Measurements from ENCODE around the gene GADD45B.

Gene GADD45B
- 77.1 to 87.8 reads per million in 2 experiments for total RNA-seq

GRCh38 chr19:2475702-2476450 lies at the start of gene GADD45B:
GADD45B (plus strand) TSS chr19:2476127; CDS start chr19:2476359, 232 bp downstream.
- DNase-seq (ENCODE audit: low read depth): peak; percentile 96

- no peak for DNase-seq (ENCODE audit: low read depth)
These were observed 49.1 kb upstream of the GADD45B start for GRCh38 chr19:2426611-2427428.

- DNase-seq (ENCODE audit: low read depth): peak; percentile 94
These were observed 48.3 kb upstream of the GADD45B start, which contains the start of gene TIMM13 for GRCh38 chr19:2427429-2428320. TIMM13 (minus strand) TSS chr19:2427586; CDS start chr19:2427533, 53 bp downstream.

- no peak for DNase-seq (ENCODE audit: low read depth)
These were observed 47.6 kb upstream of the GADD45B start for GRCh38 chr19:2428321-2428690.

- no peak for DNase-seq (ENCODE audit: low read depth)
These were observed 46.9 kb upstream of the GADD45B start for GRCh38 chr19:2428756-2429711.

- DNase-seq (ENCODE audit: low read depth): no peak
These were observed 45.9 kb upstream of the GADD45B start for GRCh38 chr19:2429917-2430535.

- no peak for DNase-seq (ENCODE audit: low read depth)
These were observed 44.4 kb upstream of the GADD45B start for GRCh38 chr19:2431318-2432055.

GRCh38 chr19:2432131-2432848 lies 43.6 kb upstream of the GADD45B start:
- no peak for DNase-seq (ENCODE audit: low read depth)

- no peak for DNase-seq (ENCODE audit: low read depth)
These were observed 42.1 kb upstream of the GADD45B start for GRCh38 chr19:2433854-2434253.

GRCh38 chr19:2434267-2434666 lies 41.7 kb upstream of the GADD45B start:
- no peak for DNase-seq (ENCODE audit: low read depth)

- no peak for DNase-seq (ENCODE audit: low read depth)
These were observed 41.1 kb upstream of the GADD45B start for GRCh38 chr19:2434721-2435265.

- no peak for DNase-seq (ENCODE audit: low read depth)
These were observed 39.5 kb upstream of the GADD45B start for GRCh38 chr19:2436384-2436783.

GRCh38 chr19:2436926-2437325 lies 39.0 kb upstream of the GADD45B start:
- no peak for DNase-seq (ENCODE audit: low read depth)

GRCh38 chr19:2438178-2438577 lies 37.7 kb upstream of the GADD45B start:
- DNase-seq (ENCODE audit: low read depth): no peak

GRCh38 chr19:2440515-2440914 lies 35.4 kb upstream of the GADD45B start:
- no peak for DNase-seq (ENCODE audit: low read depth)

- DNase-seq (ENCODE audit: low read depth): no peak
These were observed 34.7 kb upstream of the GADD45B start for GRCh38 chr19:2441096-2441752.

GRCh38 chr19:2443116-2443784 lies 32.7 kb upstream of the GADD45B start:
- no peak for DNase-seq (ENCODE audit: low read depth)

GRCh38 chr19:2443785-2444182 lies 32.1 kb upstream of the GADD45B start:
- DNase-seq (ENCODE audit: low read depth): no peak
